SJCRH30 (cell line): ENCODE results near the gene SYT8. TPM values are rescaled to one million over a fixed set of nuclear protein-coding genes. Genes with fewer than 3 reads are reported as not detected.

Experiments used
- DNase-seq, 2 experiments: peaks; one replicate each; pipeline ENCODE4 v3.0.0-alpha.2; 2015 to 2020
- H3K27ac ChIP-seq: fragments of 250-450 bp; sonication (Bioruptor Pico); 2 replicates; pipeline ENCODE4 v1.5.1; 2020; ENCODE audit warnings: mild to moderate bottlenecking, moderate library complexity
- H3K27me3 ChIP-seq: fragments of 250-450 bp; sonication (Bioruptor Pico); 2 replicates; pipeline ENCODE4 v1.5.1; 2020; ENCODE audit warnings: mild to moderate bottlenecking, moderate library complexity
- H3K36me3 ChIP-seq: fragments of 250-450 bp; sonication (Bioruptor Pico); 2 replicates; pipeline ENCODE4 v1.5.1; 2020; ENCODE audit warnings: mild to moderate bottlenecking, moderate library complexity
- H3K4me1 ChIP-seq: fragments of 250-450 bp; sonication (Bioruptor Pico); 2 replicates; pipeline ENCODE4 v1.5.1; 2020; ENCODE audit warnings: mild to moderate bottlenecking, moderate library complexity
- H3K4me3 ChIP-seq: fragments of 250-450 bp; sonication (Bioruptor Pico); 2 replicates; pipeline ENCODE4 v1.5.1; 2020; ENCODE audit warnings: mild to moderate bottlenecking, moderate library complexity
- H3K9me3 ChIP-seq: fragments of 250-450 bp; sonication (Bioruptor Pico); replicated peaks from 2 replicates; pipeline ENCODE4 v1.5.1; 2020; ENCODE audit warnings: mild to moderate bottlenecking, moderate library complexity
- total RNA-seq: library from RNA; depleted of rRNA; stranded (reverse); fragments of >200 nt; shearing (Covaris generic); gene quantifications from 2 replicates; pipeline ENCODE4 v1.2.3, GENCODE V29; 2014

Gene SYT8
- total RNA-seq, 1 experiment from 2014 or later, result 1.7 TPM

GRCh38 chr11:1832920-1833295, 1.9 kb upstream of the SYT8 start:
- peaks cover 77% of the 10 kb centered on the region for H3K4me1 ChIP-seq
- no peak overlapping the region for H3K27ac ChIP-seq
- no peaks in the 10 kb centered on the region for H3K36me3 ChIP-seq
- no peaks in the 10 kb centered on the region for H3K9me3 ChIP-seq
- no peak overlapping the region for H3K4me3 ChIP-seq
- DNase-seq, result no peak
- H3K27me3 ChIP-seq, result no peaks in the 10 kb centered on the region

GRCh38 chr11:1834062-1834610, 654 bp upstream of the SYT8 start:
- Histone ChIP-seq H3K27me3 (no peaks in the 10 kb centered on the region), H3K27ac (no peak overlapping the region), H3K4me1 (peaks cover 77% of the 10 kb centered on the region), H3K36me3 (no peaks in the 10 kb centered on the region), H3K4me3 (no peak overlapping the region), H3K9me3 (no peaks in the 10 kb centered on the region)
- DNase-seq, result no peak

GRCh38 chr11:1835671-1836010, 851 bp downstream of the SYT8 start:
- Histone ChIP-seq H3K4me1 (peaks cover 71% of the 10 kb centered on the region), H3K4me3 (no peak overlapping the region), H3K9me3 (no peaks in the 10 kb centered on the region), H3K36me3 (no peaks in the 10 kb centered on the region), H3K27ac (no peak overlapping the region), H3K27me3 (no peaks in the 10 kb centered on the region)
- no peak for DNase-seq

GRCh38 chr11:1836011-1836945, 1.5 kb downstream of the SYT8 start:
- Histone ChIP-seq H3K27ac (no peak overlapping the region), H3K4me3 (no peak overlapping the region), H3K4me1 (peaks cover 64% of the 10 kb centered on the region), H3K36me3 (no peaks in the 10 kb centered on the region), H3K27me3 (no peaks in the 10 kb centered on the region), H3K9me3 (no peaks in the 10 kb centered on the region)
- DNase-seq, result no peak

- no peaks in the 10 kb centered on the region for H3K9me3 ChIP-seq
- no peaks in the 10 kb centered on the region for H3K27me3 ChIP-seq
- no peak overlapping the region for H3K4me3 ChIP-seq
- peaks cover 53% of the 10 kb centered on the region for H3K4me1 ChIP-seq
- H3K36me3 ChIP-seq, result no peaks in the 10 kb centered on the region
- peak overlapping the region; percentile 40; the same call in 1 of the 2 replicates for H3K27ac ChIP-seq
- DNase-seq, result peak; percentile 88 to 94
These were observed 2.6 kb downstream of the SYT8 start for GRCh38 chr11:1837171-1838076.

- H3K27ac ChIP-seq, result peak overlapping the region; percentile 40
These were observed 3.3 kb downstream of the SYT8 start for GRCh38 chr11:1838077-1838425.

GRCh38 chr11:1838426-1839144, 3.8 kb downstream of the SYT8 start, which contains the start of gene TNNI2:
Gene TNNI2, plus strand, starts transcription at chr11:1838981. Its CDS starts 716 bp downstream, at chr11:1839697.
- H3K9me3 ChIP-seq, result no peaks in the 10 kb centered on the region
- H3K27ac ChIP-seq, result peak within 1 kb of the TSS; percentile 67
- DNase-seq, result peak; percentile 40 to 49
- no peaks in the 10 kb centered on the region for H3K27me3 ChIP-seq
- H3K4me1 ChIP-seq, result peaks cover 46% of the 10 kb centered on the region
- H3K36me3 ChIP-seq, result no peaks in the 10 kb centered on the region
- H3K4me3 ChIP-seq, result no peak within 1 kb of the TSS

More at GRCh38 chr11:1838077-1838425, 3.3 kb downstream of the SYT8 start:
- Histone ChIP-seq H3K4me3 (no peak overlapping the region), H3K4me1 (peaks cover 49% of the 10 kb centered on the region), H3K9me3 (no peaks in the 10 kb centered on the region), H3K36me3 (no peaks in the 10 kb centered on the region), H3K27me3 (no peaks in the 10 kb centered on the region)
- DNase-seq, result peak in 1 of 2 experiments; percentile 44

- H3K36me3 ChIP-seq, result no peaks in the 10 kb centered on the region
- H3K4me3 ChIP-seq, result no peak overlapping the region
- H3K4me1 ChIP-seq, result peaks cover 38% of the 10 kb centered on the region
- H3K27ac ChIP-seq, result peak overlapping the region; percentile 67
- H3K9me3 ChIP-seq, result no peaks in the 10 kb centered on the region
- no peaks in the 10 kb centered on the region for H3K27me3 ChIP-seq
- peak; percentile 70 to 81 for DNase-seq
These were observed 4.6 kb downstream of the SYT8 start for GRCh38 chr11:1839204-1839923.

GRCh38 chr11:1839924-1840779, 5.4 kb downstream of the SYT8 start:
- no peak overlapping the region for H3K4me3 ChIP-seq
- H3K36me3 ChIP-seq, result no peaks in the 10 kb centered on the region
- peaks cover 6% of the 10 kb centered on the region; the same call in 1 of the 2 replicates for H3K27me3 ChIP-seq
- peaks cover 38% of the 10 kb centered on the region for H3K4me1 ChIP-seq
- H3K9me3 ChIP-seq, result no peaks in the 10 kb centered on the region
- no peak for DNase-seq
- H3K27ac ChIP-seq, result peak overlapping the region; percentile 67

GRCh38 chr11:1840780-1841480, 6.1 kb downstream of the SYT8 start:
- Histone ChIP-seq H3K4me1 (peaks cover 34% of the 10 kb centered on the region), H3K27ac (no peak overlapping the region), H3K36me3 (no peaks in the 10 kb centered on the region), H3K27me3 (peaks cover 11% of the 10 kb centered on the region; the same call in 1 of the 2 replicates), H3K9me3 (no peaks in the 10 kb centered on the region), H3K4me3 (no peak overlapping the region)
- no peak for DNase-seq

- no peak overlapping the region for H3K27ac ChIP-seq
- no peak overlapping the region for H3K4me3 ChIP-seq
- peaks cover 38% of the 10 kb centered on the region for H3K4me1 ChIP-seq
- DNase-seq, result no peak
- H3K27me3 ChIP-seq, result peaks cover 11% of the 10 kb centered on the region; the same call in 1 of the 2 replicates
- H3K36me3 ChIP-seq, result no peaks in the 10 kb centered on the region
- H3K9me3 ChIP-seq, result no peaks in the 10 kb centered on the region
These were observed 6.8 kb downstream of the SYT8 start for GRCh38 chr11:1841511-1842148.
